H1 (cell line): ENCODE measurements around the gene RPL37. TPM values are rescaled to one million over a fixed set of nuclear protein-coding genes. Genes with fewer than 3 reads are reported as not detected.

ENCODE experiments used
- CTCF ChIA-PET: fragments of 300-600 bp; sonication (Branson Sonifier 250); formaldehyde crosslinking; loops from one replicate; lab custom pipeline; 2021; ENCODE audit not compliant: partially characterized antibody; lab: Charles Lee
- POLR2A ChIA-PET: fragments of 300-600 bp; sonication (Branson Sonifier 250); formaldehyde crosslinking; loops from one replicate; lab custom pipeline; 2021; ENCODE audit warnings: inconsistent platforms; ENCODE audit not compliant: partially characterized antibody; lab: Charles Lee
- DNase-seq, 2 experiments: peaks; one replicate each; pipeline versions ENCODE4 v3.0.0 to v3.0.0-alpha.2; 2010 to 2022; ENCODE audit warnings: low spot score in 2 of 2, low read depth in 1 of 2, mixed read lengths in 1 of 2
- FAIRE-seq: peaks from 2 replicates; lab custom pipeline; 2011; peaks lifted over from hg19 to GRCh38; lab: Jason Lieb, UNC
- H2AFZ ChIP-seq: 2 replicates; pipeline ENCODE4 v1.8.1; 2012; ENCODE audit warnings: low read length, inconsistent platforms
- H2AK5ac ChIP-seq: 2 replicates; pipeline ENCODE4 v1.6.1; 2013; ENCODE audit warnings: low read depth, low read length
- H2BK120ac ChIP-seq: replicated peaks from 2 replicates; pipeline ENCODE3; 2013; ENCODE audit warnings: low read depth, low read length, inconsistent platforms
- H2BK12ac ChIP-seq: 2 replicates; pipeline ENCODE4 v1.6.1; 2013; ENCODE audit warnings: low read depth, low read length
- H2BK15ac ChIP-seq: 2 replicates; pipeline ENCODE4 v1.6.1; 2013; ENCODE audit warnings: low read length
- H2BK20ac ChIP-seq: 2 replicates; pipeline ENCODE4 v1.6.1; 2013; ENCODE audit warnings: low read length
- H2BK5ac ChIP-seq: 2 replicates; pipeline ENCODE4 v1.6.1; 2013; ENCODE audit warnings: low read depth, low read length
- H3K14ac ChIP-seq: 2 replicates; pipeline ENCODE4 v1.6.1; 2013; ENCODE audit warnings: inconsistent platforms; ENCODE audit not compliant: insufficient read length
- H3K18ac ChIP-seq: 2 replicates; pipeline ENCODE4 v1.6.1; 2013; ENCODE audit warnings: low read length; ENCODE audit errors: extremely low read depth
- H3K23ac ChIP-seq: 2 replicates; pipeline ENCODE4 v1.6.1; 2013; ENCODE audit warnings: inconsistent platforms; ENCODE audit not compliant: insufficient read length
- H3K23me2 ChIP-seq: 2 replicates; pipeline ENCODE4 v1.6.1; 2013; ENCODE audit warnings: low read depth, low read length
- H3K27ac ChIP-seq: 2 replicates; pipeline ENCODE4 v1.6.1; 2011; ENCODE audit warnings: low read depth, low read length, inconsistent platforms
- H3K27me3 ChIP-seq, 4 experiments: replicated peaks in 1 of 4; 1 replicate in 1 of 4; 2 replicates in 3 of 4; pipeline versions ENCODE4 v1.6.1 to v1.8.1; 2011 to 2013; ENCODE audit warnings: low read length in 3 of 4, mild to moderate bottlenecking in 3 of 4, inconsistent platforms in 2 of 4, mixed read lengths in 2 of 4, moderate library complexity in 1 of 4; ENCODE audit not compliant: control insufficient read depth in 3 of 4, insufficient read depth in 3 of 4; ENCODE audit errors: extremely low read depth in 1 of 4
- H3K36me3 ChIP-seq, 4 experiments: 2 replicates each; pipeline versions ENCODE4 v1.6.1 to v1.8.1; 2011 to 2013; ENCODE audit warnings: mild to moderate bottlenecking in 4 of 4, low read length in 3 of 4, moderate library complexity in 2 of 4, control low read depth in 1 of 4, inconsistent platforms in 1 of 4; ENCODE audit not compliant: insufficient read depth in 4 of 4, control insufficient read depth in 2 of 4
- H3K4ac ChIP-seq: replicated peaks from 2 replicates; pipeline ENCODE3; 2013; ENCODE audit warnings: low read length, low read depth, mixed read lengths, inconsistent platforms; ENCODE audit not compliant: insufficient read length
- H3K4me1 ChIP-seq, 4 experiments: replicated peaks in 1 of 4; 1 replicate in 1 of 4; 2 replicates in 3 of 4; pipeline versions ENCODE4 v1.6.1 to v1.8.1; 2011 to 2013; ENCODE audit warnings: low read length in 3 of 4, inconsistent platforms in 2 of 4, mixed read lengths in 1 of 4; ENCODE audit not compliant: insufficient read depth in 4 of 4, control insufficient read depth in 3 of 4
- H3K4me2 ChIP-seq, 2 experiments: 2 replicates each; pipeline versions ENCODE4 v1.6.1 to v1.8.1; 2011 to 2013; ENCODE audit warnings: low read depth in 2 of 2, low read length in 2 of 2, control low read depth in 1 of 2, inconsistent platforms in 1 of 2, mild to moderate bottlenecking in 1 of 2; ENCODE audit not compliant: insufficient read depth in 1 of 2
- H3K4me3 ChIP-seq, 4 experiments: fragments of 200-600, 300-600 bp in 1 of 4; sonication (generic), shearing (Covaris generic), sonication (Bioruptor Twin) in 1 of 4; 2 replicates each; pipeline versions ENCODE4 v1.5.1 to v1.8.1; 2011 to 2016; ENCODE audit warnings: low read length in 4 of 4, low read depth in 3 of 4, control low read depth in 2 of 4, inconsistent platforms in 2 of 4, mild to moderate bottlenecking in 2 of 4, mixed read lengths in 1 of 4, moderate library complexity in 1 of 4; ENCODE audit not compliant: insufficient read depth in 2 of 4; ENCODE audit errors: extremely low read depth in 1 of 4
- H3K56ac ChIP-seq: replicated peaks from 2 replicates; pipeline ENCODE3; 2013; ENCODE audit warnings: low read depth, mild to moderate bottlenecking, mixed read lengths, low read length, inconsistent platforms; ENCODE audit not compliant: insufficient read length
- H3K79me1 ChIP-seq: 2 replicates; pipeline ENCODE4 v1.6.1; 2013; ENCODE audit warnings: low read depth, low read length, control low read depth
- H3K79me2 ChIP-seq, 2 experiments: 2 replicates each; pipeline versions ENCODE4 v1.6.1 to v1.8.1; 2012 to 2013; ENCODE audit warnings: low read length in 2 of 2, mild to moderate bottlenecking in 2 of 2, inconsistent platforms in 1 of 2; ENCODE audit not compliant: insufficient read depth in 2 of 2, control insufficient read depth in 1 of 2
- H3K9ac ChIP-seq, 4 experiments: replicated peaks in 1 of 4; 1 replicate in 1 of 4; 2 replicates in 3 of 4; pipeline versions ENCODE4 v1.6.1 to v1.8.1; 2011 to 2013; ENCODE audit warnings: low read depth in 3 of 4, low read length in 3 of 4, control low read depth in 2 of 4, mild to moderate bottlenecking in 2 of 4, moderate library complexity in 2 of 4, inconsistent platforms in 1 of 4; ENCODE audit errors: extremely low read depth in 1 of 4
- H3K9me3 ChIP-seq, 2 experiments: 2 replicates each; pipeline versions ENCODE4 v1.6.1 to v1.8.1; 2012 to 2013; ENCODE audit warnings: mild to moderate bottlenecking in 2 of 2, moderate library complexity in 2 of 2, control low read depth in 1 of 2, inconsistent platforms in 1 of 2, low read depth in 1 of 2, low read length in 1 of 2, mixed read lengths in 1 of 2; ENCODE audit not compliant: insufficient read depth in 2 of 2
- H4K20me1 ChIP-seq, 2 experiments: replicated peaks in 1 of 2; 2 replicates each; pipeline versions ENCODE3 to v1.8.1; 2011 to 2013; ENCODE audit warnings: inconsistent platforms in 2 of 2, low read length in 2 of 2, mild to moderate bottlenecking in 1 of 2; ENCODE audit not compliant: insufficient read depth in 2 of 2, control insufficient read depth in 1 of 2
- H4K5ac ChIP-seq: 2 replicates; pipeline ENCODE4 v1.6.1; 2013; ENCODE audit warnings: low read length, low read depth, mixed read lengths, inconsistent platforms; ENCODE audit not compliant: insufficient read length
- H4K8ac ChIP-seq: 2 replicates; pipeline ENCODE4 v1.8.0; 2013; ENCODE audit warnings: mild to moderate bottlenecking, moderate library complexity, low read length, inconsistent platforms; ENCODE audit not compliant: insufficient read depth; ENCODE audit errors: extremely low read depth
- H4K91ac ChIP-seq: replicated peaks from 2 replicates; pipeline ENCODE3; 2013; ENCODE audit warnings: low read length, mixed read lengths, inconsistent platforms; ENCODE audit not compliant: insufficient read length
- CHD1 ChIP-seq: IDR thresholded peaks from 2 replicates; pipeline ENCODE4 v1.6.1; 2012; ENCODE audit warnings: low read depth, low read length, improper control_type of control experiment
- CTCF ChIP-seq, 3 experiments: IDR thresholded peaks; 1 replicate in 2 of 3; 2 replicates in 1 of 3; pipeline versions ENCODE4 v1.5.1 to v1.6.1; 2011; ENCODE audit warnings: low read length in 3 of 3, mild to moderate bottlenecking in 3 of 3, inconsistent platforms in 2 of 3, low read depth in 1 of 3, moderate library complexity in 1 of 3; ENCODE audit not compliant: insufficient read depth in 1 of 3; ENCODE audit errors: control extremely low read depth in 1 of 3
- HDAC2 ChIP-seq, 2 experiments: fragments of 300-600 bp in 1 of 2; sonication (generic) in 1 of 2; IDR thresholded peaks; 2 replicates each; pipeline ENCODE4 v1.6.1; 2011 to 2012; ENCODE audit warnings: low read depth in 2 of 2, low read length in 2 of 2, mild to moderate bottlenecking in 2 of 2, moderate library complexity in 2 of 2, borderline replicate concordance in 1 of 2, inconsistent platforms in 1 of 2
- HDAC6 ChIP-seq: IDR thresholded peaks from one replicate; pipeline ENCODE4 v1.7.1; 2012; ENCODE audit warnings: low read depth, mild to moderate bottlenecking, inconsistent platforms, low read length, moderate library complexity
- KDM1A ChIP-seq: fragments of 200-600, 300-600 bp; sonication (generic); IDR thresholded peaks from 2 replicates; pipeline ENCODE4 v1.7.1; 2016; ENCODE audit warnings: mild to moderate bottlenecking, low read length, borderline replicate concordance
- NANOG ChIP-seq: IDR thresholded peaks from 2 replicates; pipeline ENCODE4 v1.6.1; 2011; ENCODE audit warnings: low read length, low read depth, mild to moderate bottlenecking, inconsistent platforms; ENCODE audit not compliant: insufficient read depth, poor library complexity, severe bottlenecking
- POLR2AphosphoS5 ChIP-seq: IDR thresholded peaks from 2 replicates; pipeline ENCODE4 v1.6.1; 2011; ENCODE audit warnings: low read depth, low read length
- RXRA ChIP-seq: IDR thresholded peaks from 2 replicates; pipeline ENCODE4 v1.6.1; 2011; ENCODE audit warnings: low read depth, mild to moderate bottlenecking, low read length, moderate library complexity; ENCODE audit not compliant: insufficient read depth
- WGBS, 2 experiments: shearing (Covaris generic) in 1 of 2; methylation state at CpG; one replicate each; pipeline versions ENCODE4 v1.1.6 to v1.1.7; 2013 to 2015; ENCODE audit warnings: low lambda C conversion rate in 2 of 2, mixed read lengths in 2 of 2, inconsistent platforms in 1 of 2, low coverage in 1 of 2, missing lambda C conversion rate in 1 of 2; ENCODE audit not compliant: insufficient replicate concordance in 2 of 2, insufficient coverage in 1 of 2, insufficient read length in 1 of 2; ENCODE audit errors: extremely low coverage in 1 of 2, missing lambda C conversion rate in 1 of 2; 5-methylcytosine and 5-hydroxymethylcytosine counted together
- polyA plus RNA-seq, 7 experiments: library from polyadenylated mRNA; depleted of rRNA in 3 of 7; stranded (reverse) in 5 of 7; unstranded in 2 of 7; fragments of >200 nt in 5 of 7; fragments of 200-250 nt in 2 of 7; gene quantifications; 1 replicate in 5 of 7; 2 replicates in 1 of 7; 4 replicates in 1 of 7; pipeline versions ENCODE4 v1.2.1 to v1.2.3, GENCODE V29; 2011 to 2013; ENCODE audit warnings: missing spikeins in 2 of 7, mixed read lengths in 2 of 7
- total RNA-seq: library from RNA; stranded (reverse); fragmentation: NEBNext Ultra II Directional; extraction: Animal tissue kit (Norgen Biotek cat#: 25700); gene quantifications from 2 replicates; pipeline ENCODE4 v1.2.1, GENCODE V29; 2021

RPL37 gene
- total and polyA plus RNA-seq, 2 of the 8 experiments (the other 6 are each of a cell fraction or from before 2014, with no cell fraction given), result 467 to 1,534 TPM

- POLR2A ChIA-PET, result interaction anchor here (1.0 to 1.8 kb wide), 6 partner anchors 16 to 59 kb away, joined by 3 to 5 read pairs (median 4); partner anchors contain the start of gene RPL37
- Histone ChIP-seq H3K56ac (no peak overlapping the region), H4K20me1 (peaks cover 0 to 3% of the 10 kb centered on the region in 2 experiments), H3K9ac (no peak overlapping the region; a peak in 1 of 7 replicates), H2AFZ (no peak overlapping the region), H4K5ac (no peak overlapping the region), H3K9me3 (no peaks in the 10 kb centered on the region), H3K79me2 (peaks cover 0 to 29% of the 10 kb centered on the region in 2 experiments; a peak in 2 of 4 replicates), H3K23me2 (no peaks in the 10 kb centered on the region), H4K8ac (no peak overlapping the region), H3K27me3 (no peaks in the 10 kb centered on the region), H3K4me3 (no peak overlapping the region), H3K14ac (no peak overlapping the region), H2AK5ac (no peak overlapping the region), H2BK5ac (no peak overlapping the region), H2BK15ac (no peak overlapping the region), H2BK120ac (no peak overlapping the region), H3K79me1 (peaks cover 3% of the 10 kb centered on the region; the same call in 1 of the 2 replicates), H3K4me1 (no peaks in the 10 kb centered on the region), H3K27ac (no peak overlapping the region), H3K4me2 (no peak overlapping the region), H3K23ac (no peak overlapping the region), H3K36me3 (peaks cover 6 to 36% (median 10%) of the 10 kb centered on the region in 4 experiments; a peak in 6 of 8 replicates), H3K18ac (no peak overlapping the region), H2BK20ac (no peak overlapping the region), H2BK12ac (no peak overlapping the region), H3K4ac (no peak overlapping the region), H4K91ac (no peak overlapping the region)
- FAIRE-seq (no peak), DNase-seq (no peak)
- CTCF ChIA-PET, result interaction anchor here (1.0 to 1.1 kb wide), 2 partner anchors 13 to 22 kb away, joined by 3 to 4 read pairs; no protein-coding TSS in a partner anchor
- TF ChIP-seq CTCF (IDR thresholded peaks at IDR 0.05; ENCODE audit: control extremely low read depth in 1 of 3, insufficient read depth in 1 of 3, low read depth in 1 of 3, low read length in 3 of 3) (no peak), HDAC6 (no peak), NANOG (no peak), POLR2AphosphoS5 (no peak), KDM1A (no peak), HDAC2 (IDR thresholded peaks at IDR 0.05; ENCODE audit: borderline replicate concordance in 1 of 2, low read depth in 2 of 2, low read length in 2 of 2) (no peak), RXRA (no peak), CHD1 (no peak)
- WGBS, 2 experiments, result 93% methylated on average over 6 of the region's 6 CpGs; no CpG with 5 or more reads in 1 of the 2 experiments
These were observed 59.0 kb downstream of the RPL37 start for GRCh38 chr5:40775846-40776657.
